HFF-Myc (cell line): ENCODE results near the gene COL4A6.
A peak's percentile ranks its signal among the peaks of the same experiment; 100 is the strongest.

Source experiments
- DNase-seq: peaks from one replicate; pipeline ENCODE4 v3.0.0-alpha.2; 2011; ENCODE audit warnings: low read depth; ENCODE audit errors: extremely low read depth
- H3K4me3 ChIP-seq: replicated peaks from 2 replicates; pipeline ENCODE4 v1.5.1; 2011; ENCODE audit warnings: low read depth, mild to moderate bottlenecking, control low read depth, low read length
- CTCF ChIP-seq: IDR thresholded peaks from 2 replicates; pipeline ENCODE4 v1.5.1; 2012; ENCODE audit warnings: mild to moderate bottlenecking, low read depth, low read length, control low read depth; ENCODE audit errors: missing control alignments

COL4A6 gene

GRCh38 chrX:108304210-108304609 is 134.0 kb downstream of the COL4A6 start:
- TF ChIP-seq CTCF, result peak; percentile 42
- no peak for DNase-seq
- H3K4me3 ChIP-seq, result no peak overlapping the region

- no peak for DNase-seq
- no peak overlapping the region for H3K4me3 ChIP-seq
- no peak for TF ChIP-seq CTCF
These were observed 134.5 kb downstream of the COL4A6 start for GRCh38 chrX:108303682-108304081.

GRCh38 chrX:108299704-108300103 is 138.5 kb downstream of the COL4A6 start:
- TF ChIP-seq CTCF, result no peak
- H3K4me3 ChIP-seq, result no peak overlapping the region
- DNase-seq, result no peak

GRCh38 chrX:108299101-108299591 is 139.1 kb downstream of the COL4A6 start:
- H3K4me3 ChIP-seq, result no peak overlapping the region
- no peak for TF ChIP-seq CTCF
- DNase-seq, result no peak

GRCh38 chrX:108298165-108298602 is 140.0 kb downstream of the COL4A6 start:
- no peak for TF ChIP-seq CTCF
- DNase-seq, result no peak
- H3K4me3 ChIP-seq, result no peak overlapping the region

GRCh38 chrX:108297290-108297689 is 140.9 kb downstream of the COL4A6 start:
- no peak for DNase-seq
- TF ChIP-seq CTCF, result no peak
- H3K4me3 ChIP-seq, result no peak overlapping the region

- no peak for TF ChIP-seq CTCF
- no peak for DNase-seq
These were observed 146.2 kb downstream of the COL4A6 start for GRCh38 chrX:108292053-108292452.

More at GRCh38 chrX:108292053-108292452, 146.2 kb downstream of the COL4A6 start:
- no peak overlapping the region for H3K4me3 ChIP-seq
